ENCODE data around the gene ARID4A. TPM values are rescaled to one million over a fixed set of nuclear protein-coding genes. Genes with fewer than 3 reads are reported as not detected.

Gene ARID4A
- total and polyA plus RNA-seq, 9 of the 15 experiments (the other 6 are each of a cell fraction or from before 2014, with no cell fraction given), result 2.4 to 11.5 (median 8.7) TPM

- TF ChIP-seq FOXM1 (IDR thresholded peaks at IDR 0.05; ENCODE audit: low read depth) (peak; percentile 6; the same call in 1 of the 2 replicates), FOXM1 (CRISPR knock-in tag; IDR thresholded peaks at IDR 0.05; ENCODE audit: low read depth) (no peak), ZNF57 (CRISPR knock-in tag; IDR thresholded peaks at IDR 0.05) (no peak), POLR2G (IDR thresholded peaks at IDR 0.05; ENCODE audit: low read depth, low read length) (peak; percentile 73), EP300 (IDR thresholded peaks at IDR 0.05; ENCODE audit: low read length) (no peak), LCOR (CRISPR knock-in tag; IDR thresholded peaks at IDR 0.05) (0 out of 2 replicates have a peak, but pooled peaks have one; percentile 6), ZNF232 (CRISPR knock-in tag; IDR thresholded peaks at IDR 0.05) (0 out of 2 replicates have a peak, but pooled peaks have one; percentile 21), ZBTB8A (IDR thresholded peaks at IDR 0.05; ENCODE audit: partially characterized antibody) (no peak), HLTF (IDR thresholded peaks at IDR 0.05) (no peak), TAL1 (IDR thresholded peaks at IDR 0.05) (no peak), TAF1 (IDR thresholded peaks at IDR 0.05; ENCODE audit: control insufficient read depth, extremely low read depth, insufficient read depth, low read length, severe bottlenecking) (peak; percentile 27), MEF2A (IDR thresholded peaks at IDR 0.05; ENCODE audit: control insufficient read depth, low read depth, low read length) (no peak), ESRRA (IDR thresholded peaks at IDR 0.05; ENCODE audit: borderline replicate concordance, low read depth) (no peak), PHB (CRISPR knock-in tag; IDR thresholded peaks at IDR 0.05) (no peak), MTA3 (IDR thresholded peaks at IDR 0.05; ENCODE audit: borderline replicate concordance) (0 out of 2 replicates have a peak, but pooled peaks have one; percentile 17), PML (IDR thresholded peaks at IDR 0.05; ENCODE audit: low read length) (peak; percentile 44; the same call in 1 of the 2 replicates)
- TF ChIP-seq, protein P1, sequence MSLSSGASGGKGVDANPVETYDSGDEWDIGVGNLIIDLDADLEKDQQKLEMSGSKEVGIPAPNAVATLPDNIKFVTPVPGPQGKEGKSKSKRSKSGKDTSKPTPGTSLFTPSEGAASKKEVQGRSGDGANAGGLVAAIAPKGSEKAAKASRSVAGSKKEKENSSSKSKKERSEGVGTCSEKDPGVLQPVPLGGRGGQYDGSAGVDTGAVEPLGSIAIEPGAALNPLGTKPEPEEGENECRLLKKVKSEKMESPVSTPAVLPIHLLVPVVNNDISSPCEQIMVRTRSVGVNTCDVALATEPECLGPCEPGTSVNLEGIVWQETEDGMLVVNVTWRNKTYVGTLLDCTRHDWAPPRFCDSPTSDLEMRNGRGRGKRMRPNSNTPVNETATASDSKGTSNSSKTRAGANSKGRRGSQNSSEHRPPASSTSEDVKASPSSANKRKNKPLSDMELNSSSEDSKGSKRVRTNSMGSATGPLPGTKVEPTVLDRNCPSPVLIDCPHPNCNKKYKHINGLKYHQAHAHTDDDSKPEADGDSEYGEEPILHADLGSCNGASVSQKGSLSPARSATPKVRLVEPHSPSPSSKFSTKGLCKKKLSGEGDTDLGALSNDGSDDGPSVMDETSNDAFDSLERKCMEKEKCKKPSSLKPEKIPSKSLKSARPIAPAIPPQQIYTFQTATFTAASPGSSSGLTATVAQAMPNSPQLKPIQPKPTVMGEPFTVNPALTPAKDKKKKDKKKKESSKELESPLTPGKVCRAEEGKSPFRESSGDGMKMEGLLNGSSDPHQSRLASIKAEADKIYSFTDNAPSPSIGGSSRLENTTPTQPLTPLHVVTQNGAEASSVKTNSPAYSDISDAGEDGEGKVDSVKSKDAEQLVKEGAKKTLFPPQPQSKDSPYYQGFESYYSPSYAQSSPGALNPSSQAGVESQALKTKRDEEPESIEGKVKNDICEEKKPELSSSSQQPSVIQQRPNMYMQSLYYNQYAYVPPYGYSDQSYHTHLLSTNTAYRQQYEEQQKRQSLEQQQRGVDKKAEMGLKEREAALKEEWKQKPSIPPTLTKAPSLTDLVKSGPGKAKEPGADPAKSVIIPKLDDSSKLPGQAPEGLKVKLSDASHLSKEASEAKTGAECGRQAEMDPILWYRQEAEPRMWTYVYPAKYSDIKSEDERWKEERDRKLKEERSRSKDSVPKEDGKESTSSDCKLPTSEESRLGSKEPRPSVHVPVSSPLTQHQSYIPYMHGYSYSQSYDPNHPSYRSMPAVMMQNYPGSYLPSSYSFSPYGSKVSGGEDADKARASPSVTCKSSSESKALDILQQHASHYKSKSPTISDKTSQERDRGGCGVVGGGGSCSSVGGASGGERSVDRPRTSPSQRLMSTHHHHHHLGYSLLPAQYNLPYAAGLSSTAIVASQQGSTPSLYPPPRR (CRISPR knock-in tag; IDR thresholded peaks at IDR 0.05; ENCODE audit: borderline replicate concordance), result no peak
- TF ChIP-seq, protein P2, sequence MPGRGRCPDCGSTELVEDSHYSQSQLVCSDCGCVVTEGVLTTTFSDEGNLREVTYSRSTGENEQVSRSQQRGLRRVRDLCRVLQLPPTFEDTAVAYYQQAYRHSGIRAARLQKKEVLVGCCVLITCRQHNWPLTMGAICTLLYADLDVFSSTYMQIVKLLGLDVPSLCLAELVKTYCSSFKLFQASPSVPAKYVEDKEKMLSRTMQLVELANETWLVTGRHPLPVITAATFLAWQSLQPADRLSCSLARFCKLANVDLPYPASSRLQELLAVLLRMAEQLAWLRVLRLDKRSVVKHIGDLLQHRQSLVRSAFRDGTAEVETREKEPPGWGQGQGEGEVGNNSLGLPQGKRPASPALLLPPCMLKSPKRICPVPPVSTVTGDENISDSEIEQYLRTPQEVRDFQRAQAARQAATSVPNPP (IDR thresholded peaks at IDR 0.05; ENCODE audit: borderline replicate concordance, insufficient read depth, insufficient read length), result no peak
- TF ChIP-seq, protein P3, sequence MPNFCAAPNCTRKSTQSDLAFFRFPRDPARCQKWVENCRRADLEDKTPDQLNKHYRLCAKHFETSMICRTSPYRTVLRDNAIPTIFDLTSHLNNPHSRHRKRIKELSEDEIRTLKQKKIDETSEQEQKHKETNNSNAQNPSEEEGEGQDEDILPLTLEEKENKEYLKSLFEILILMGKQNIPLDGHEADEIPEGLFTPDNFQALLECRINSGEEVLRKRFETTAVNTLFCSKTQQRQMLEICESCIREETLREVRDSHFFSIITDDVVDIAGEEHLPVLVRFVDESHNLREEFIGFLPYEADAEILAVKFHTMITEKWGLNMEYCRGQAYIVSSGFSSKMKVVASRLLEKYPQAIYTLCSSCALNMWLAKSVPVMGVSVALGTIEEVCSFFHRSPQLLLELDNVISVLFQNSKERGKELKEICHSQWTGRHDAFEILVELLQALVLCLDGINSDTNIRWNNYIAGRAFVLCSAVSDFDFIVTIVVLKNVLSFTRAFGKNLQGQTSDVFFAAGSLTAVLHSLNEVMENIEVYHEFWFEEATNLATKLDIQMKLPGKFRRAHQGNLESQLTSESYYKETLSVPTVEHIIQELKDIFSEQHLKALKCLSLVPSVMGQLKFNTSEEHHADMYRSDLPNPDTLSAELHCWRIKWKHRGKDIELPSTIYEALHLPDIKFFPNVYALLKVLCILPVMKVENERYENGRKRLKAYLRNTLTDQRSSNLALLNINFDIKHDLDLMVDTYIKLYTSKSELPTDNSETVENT (CRISPR knock-in tag; IDR thresholded peaks at IDR 0.05), result no peak
Observed at GRCh38 chr14:58298477-58299400, at the start of gene ARID4A (continued).
